M059J (cell line): Measurements from ENCODE around the gene RIPPLY3. TPM values are rescaled to one million over a fixed set of nuclear protein-coding genes. Genes with fewer than 3 reads are reported as not detected.
A peak's percentile ranks its signal among the peaks of the same experiment; 100 is the strongest.
"Not testable (repeated sequence)": the region's sequence is repeated elsewhere in the genome, so short reads cannot be mapped to it uniquely, and the experiment has no call there.

ENCODE experiments used
- DNase-seq: peaks from one replicate; pipeline ENCODE4 v3.0.0-alpha.2; 2012; ENCODE audit warnings: low read depth
- total RNA-seq: library from RNA; depleted of rRNA; stranded (reverse); fragments of >200 nt; shearing (Covaris generic); gene quantifications from 2 replicates; pipeline ENCODE4 v1.2.3, GENCODE V29; 2014

RIPPLY3 gene
- total RNA-seq, 1 experiment from 2014 or later = 0.64 TPM

GRCh38 chr21:37008724-37009123, 2.2 kb downstream of the RIPPLY3 start:
- DNase-seq = no peak

DNA sequence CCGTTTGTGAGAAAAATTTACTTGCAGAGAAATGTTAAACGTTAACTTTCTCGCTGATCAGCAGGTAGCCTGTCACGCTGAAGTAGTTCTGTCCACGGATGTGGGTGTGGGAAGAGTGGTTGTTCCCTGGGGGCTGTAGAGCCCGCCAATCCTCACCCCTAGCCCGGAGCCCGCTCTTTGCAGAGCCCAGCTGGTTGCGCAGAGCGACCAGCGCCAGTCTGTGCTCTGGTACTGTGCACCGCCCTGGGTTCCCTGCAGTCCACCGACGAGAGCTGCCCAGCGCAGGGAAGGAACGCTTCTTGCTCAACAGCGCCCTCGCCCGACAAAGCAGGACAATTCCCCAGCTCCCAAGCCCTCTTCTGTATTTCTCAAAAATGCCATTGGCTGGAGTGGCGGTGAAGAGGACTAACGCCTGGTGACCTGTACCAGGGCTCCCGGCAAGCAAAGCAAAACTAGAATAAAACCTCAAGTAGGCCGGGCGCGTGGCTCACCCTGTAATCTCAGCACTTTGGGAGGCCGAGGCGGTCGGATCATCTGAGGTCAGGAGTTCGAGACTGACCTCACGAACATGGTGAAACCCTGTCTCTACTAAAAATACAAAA, 3.3 kb downstream of the RIPPLY3 start:
- DNase-seq = peak; percentile 91

DNA sequence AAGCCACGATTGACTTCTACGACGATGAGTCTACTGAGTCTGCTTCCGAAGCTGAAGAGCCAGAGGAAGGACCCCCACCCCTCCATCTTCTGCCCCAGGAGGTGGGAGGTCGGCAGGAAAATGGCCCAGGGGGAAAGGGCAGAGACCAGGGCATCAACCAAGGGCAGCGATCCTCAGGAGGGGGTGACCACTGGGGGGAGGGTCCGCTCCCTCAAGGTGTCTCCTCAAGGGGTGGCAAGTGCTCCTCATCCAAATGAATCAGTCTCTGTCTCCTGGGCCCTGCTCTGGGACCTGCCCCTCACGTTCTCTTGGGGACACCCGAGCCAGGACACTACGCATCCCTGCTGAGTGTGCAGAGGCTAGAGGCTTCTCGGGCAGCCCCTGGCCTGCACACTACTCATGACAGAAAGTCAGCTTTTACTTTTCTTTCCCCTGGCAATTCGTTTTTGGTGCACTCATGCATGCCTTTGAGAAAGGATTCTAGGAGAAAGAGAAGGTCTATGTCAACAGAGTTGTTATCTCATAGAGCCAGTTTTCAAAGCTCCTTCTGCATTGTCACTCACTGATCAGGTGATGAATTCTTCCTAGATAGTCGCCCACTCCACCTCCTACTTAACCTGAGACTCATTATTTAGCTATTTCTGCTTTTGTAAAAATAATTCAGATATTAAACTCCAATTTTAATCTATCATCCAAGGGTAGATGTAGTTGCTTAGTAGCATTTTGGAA, 11.6 kb downstream of the RIPPLY3 start:
- DNase-seq = no peak

DNA sequence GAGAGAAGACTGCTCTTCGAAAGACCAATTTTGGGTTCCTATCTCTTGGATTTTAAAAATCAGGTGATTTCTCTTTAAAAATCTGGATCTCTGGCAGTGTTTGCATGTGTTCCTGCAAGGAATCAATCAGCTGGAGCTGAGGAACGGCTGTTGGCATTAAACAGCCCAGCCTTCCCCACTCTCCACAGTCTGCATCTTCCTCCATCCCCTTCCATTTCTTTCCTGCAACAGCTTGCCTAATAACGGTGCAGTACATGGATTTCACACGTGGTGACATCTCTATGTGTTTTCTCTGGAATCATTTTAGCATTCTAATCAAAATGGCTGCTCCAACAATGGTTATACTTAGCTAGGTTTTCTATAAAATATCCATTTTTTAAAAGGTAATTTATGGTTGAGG, 20.0 kb downstream of the RIPPLY3 start:
- no peak for DNase-seq

DNA sequence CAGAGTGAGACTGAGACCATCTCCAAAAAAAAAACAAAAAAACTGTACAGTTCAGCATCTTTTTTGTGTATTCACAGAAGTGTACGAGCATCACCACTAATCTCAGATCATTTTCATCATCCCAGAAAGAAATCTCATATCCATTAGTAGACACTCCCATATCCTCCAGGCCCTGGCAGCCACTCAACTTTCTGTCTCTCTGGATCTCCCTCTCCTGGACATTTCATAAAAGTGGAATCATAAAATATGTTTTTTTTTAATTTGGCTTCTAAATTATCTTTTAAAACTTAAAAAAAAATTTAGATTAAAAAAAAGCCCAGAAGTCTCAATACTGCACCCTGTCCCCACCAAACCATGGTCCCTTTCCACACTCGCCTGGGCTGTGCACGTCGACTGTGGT, 22.1 kb downstream of the RIPPLY3 start:
- peak; percentile 28 for DNase-seq

GRCh38 chr21:37030864-37031263, 24.4 kb downstream of the RIPPLY3 start:
- DNase-seq = no peak

DNA sequence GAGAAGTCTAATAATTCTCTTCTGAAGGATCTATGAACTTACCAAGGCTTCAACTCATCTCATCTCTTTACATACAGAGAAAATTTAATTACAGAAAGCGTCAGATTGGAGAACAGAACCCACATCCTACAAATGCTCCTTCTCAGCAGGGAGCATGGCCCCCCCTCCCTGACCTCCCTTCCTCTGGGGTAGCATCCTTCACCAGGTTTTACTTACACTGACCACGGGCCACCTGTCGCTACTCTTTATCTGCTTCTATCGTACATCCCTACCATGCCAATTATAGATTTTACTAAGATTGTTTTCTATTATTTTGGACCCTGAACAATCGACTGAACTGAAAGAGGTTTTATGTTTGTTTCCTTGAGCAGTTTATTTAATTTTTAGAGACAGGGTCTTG, 25.8 kb downstream of the RIPPLY3 start:
- DNase-seq = no peak

- DNase-seq = peak; percentile 83
These were observed 26.5 kb downstream of the RIPPLY3 start for GRCh38 chr21:37032877-37033471.

DNA sequence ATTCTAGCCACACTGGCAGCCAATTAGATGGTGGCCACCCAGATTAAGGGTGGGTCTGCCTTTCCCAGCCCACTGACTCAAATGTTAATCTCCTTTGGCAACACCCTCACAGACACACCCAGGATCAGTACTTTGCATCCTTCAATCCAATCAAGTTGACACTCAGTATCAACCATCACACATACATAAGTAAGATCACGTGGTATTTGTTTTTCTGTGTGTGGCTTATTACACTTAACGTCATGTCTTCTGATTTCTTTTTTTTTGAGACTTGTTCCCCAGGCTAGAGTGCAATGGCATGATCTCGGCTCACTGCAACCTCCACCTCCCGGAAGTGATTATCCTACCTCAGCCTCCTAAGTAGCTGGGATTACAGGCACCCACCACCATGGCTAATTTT, 27.9 kb downstream of the RIPPLY3 start:
- not testable (repeated sequence) for DNase-seq

DNA sequence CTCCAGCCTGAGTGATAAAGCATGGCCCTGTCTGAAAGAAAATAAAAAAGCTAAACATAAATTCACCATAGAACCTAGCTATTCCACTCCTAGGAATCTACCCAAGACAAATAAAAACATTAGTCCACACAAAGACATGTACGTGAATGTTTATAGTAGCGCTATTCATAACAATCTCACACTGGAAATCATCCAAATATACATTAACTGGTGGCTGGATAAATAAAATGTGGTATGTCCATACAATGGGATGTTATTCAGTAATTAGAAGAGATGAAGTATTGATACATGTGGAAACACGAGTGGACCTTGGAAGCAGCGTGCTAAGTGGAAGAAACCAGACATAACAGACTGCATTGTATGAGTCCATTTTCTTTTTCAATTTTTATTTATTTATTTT, 29.7 kb downstream of the RIPPLY3 start:
- no peak for DNase-seq

DNA sequence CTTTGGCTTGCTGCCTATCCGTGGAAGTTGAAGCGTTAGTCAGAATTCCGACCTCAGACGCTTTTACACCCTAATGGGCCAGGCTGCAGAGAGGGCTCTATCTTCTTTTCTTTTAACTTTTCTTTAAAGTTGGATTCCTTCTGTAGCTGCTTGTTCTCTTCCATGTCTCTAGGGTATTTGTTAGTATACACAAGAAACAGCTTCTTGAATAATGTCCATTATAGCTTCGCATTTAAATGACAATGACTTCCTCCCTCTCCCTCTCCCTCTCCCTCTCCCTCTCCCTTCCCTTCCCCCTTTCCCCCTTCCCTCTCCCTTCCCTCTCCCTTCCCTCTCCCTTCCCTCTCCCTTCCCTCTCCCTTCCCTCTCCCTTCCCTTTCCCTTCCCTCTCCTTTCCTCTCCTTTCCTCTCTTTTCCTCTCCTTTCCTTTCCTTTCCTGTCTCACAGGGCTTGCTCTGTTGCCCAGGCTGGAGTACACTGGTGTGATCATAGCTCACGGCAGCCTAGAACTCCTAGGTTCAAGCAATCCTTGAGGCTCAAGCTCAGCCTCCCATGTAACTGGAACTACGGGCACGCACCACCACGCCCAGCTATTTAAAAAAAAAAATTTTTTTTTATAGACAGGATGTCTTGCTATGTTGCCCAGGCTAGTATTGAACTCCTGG, 33.0 kb downstream of the RIPPLY3 start:
- DNase-seq = peak; percentile 16

DNA sequence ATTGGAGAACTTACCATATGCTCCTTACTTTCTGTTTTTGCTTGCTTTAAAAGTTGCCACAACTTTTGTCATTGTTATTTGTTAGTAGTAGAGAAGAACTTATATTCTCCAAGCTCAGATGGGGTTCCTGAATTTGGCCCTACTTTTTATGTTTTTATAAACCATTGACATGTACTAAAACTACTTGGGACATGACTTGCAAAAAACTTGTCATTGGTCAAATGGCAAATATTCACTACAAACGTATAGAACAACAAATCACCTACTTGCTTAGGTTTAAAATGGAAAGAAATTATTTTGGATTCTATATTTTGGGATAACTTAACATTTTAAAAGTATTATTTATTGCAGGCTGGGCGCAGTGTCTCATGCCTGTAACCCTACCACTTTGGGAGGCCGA, 33.7 kb downstream of the RIPPLY3 start:
- DNase-seq = no peak

- no peak for DNase-seq
These were observed 35.3 kb downstream of the RIPPLY3 start for GRCh38 chr21:37041706-37042271.

GRCh38 chr21:37043818-37044217, 37.3 kb downstream of the RIPPLY3 start:
- DNase-seq = no peak

DNA sequence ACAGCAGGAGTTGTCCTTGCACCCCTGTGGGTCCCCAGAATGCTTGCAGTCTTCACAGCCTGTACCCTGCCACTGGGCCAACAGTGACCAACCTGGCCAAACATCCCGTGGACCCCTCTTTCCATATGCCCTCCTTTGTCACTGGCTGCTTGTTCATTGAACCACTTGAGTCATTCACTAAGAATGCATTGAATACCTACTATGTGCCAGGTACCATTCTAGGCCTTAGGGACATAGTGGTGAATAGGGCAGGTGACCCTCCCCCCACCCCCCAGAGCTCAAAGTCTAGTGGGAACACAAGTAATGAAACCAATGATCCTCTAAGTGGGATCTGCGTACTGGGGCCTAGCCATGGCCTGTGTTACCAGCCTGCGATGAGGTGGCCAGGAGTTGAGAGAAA, 38.1 kb downstream of the RIPPLY3 start:
- DNase-seq = no peak

GRCh38 chr21:37045149-37045548, 38.6 kb downstream of the RIPPLY3 start:
- no peak for DNase-seq

DNA sequence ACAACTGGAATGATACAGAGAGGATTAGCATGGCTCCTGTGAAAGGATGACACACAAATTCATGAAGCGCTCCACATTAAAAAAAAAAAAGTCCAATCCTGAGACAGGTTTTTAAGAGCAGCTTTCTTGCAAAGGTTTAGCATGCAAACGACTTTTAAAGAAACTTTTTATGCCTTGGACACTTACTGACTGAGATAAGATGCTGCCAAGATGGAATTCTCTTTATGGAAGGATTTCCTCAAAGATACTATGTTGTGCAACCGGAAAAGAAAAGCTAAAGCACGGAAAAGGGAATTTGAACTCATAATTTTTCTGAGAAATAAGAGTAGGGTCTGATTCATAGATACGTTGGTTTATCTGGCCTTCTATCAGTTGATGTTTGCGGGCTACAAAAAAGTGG, 39.1 kb downstream of the RIPPLY3 start:
- no peak for DNase-seq

- DNase-seq = peak; percentile 42
These were observed 40.6 kb downstream of the RIPPLY3 start for GRCh38 chr21:37047079-37047478.

DNA sequence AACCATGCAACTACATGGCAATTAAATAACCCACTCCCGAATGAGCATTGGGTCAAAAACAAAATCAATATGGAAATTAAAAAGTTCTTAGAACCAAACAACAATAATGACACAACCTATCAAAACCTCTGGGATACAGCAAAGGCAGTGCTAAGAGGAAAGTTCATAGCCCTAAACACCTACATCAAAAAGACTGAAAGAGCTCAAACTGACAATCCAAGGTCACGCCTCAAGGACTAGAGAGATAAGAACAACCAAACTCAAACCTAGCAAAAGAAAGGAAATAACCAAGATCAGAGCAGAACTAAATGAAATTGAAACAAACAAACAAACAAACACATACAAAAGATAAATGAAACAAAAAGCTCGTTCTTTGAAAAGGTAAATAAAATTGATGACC, 43.2 kb downstream of the RIPPLY3 start:
- DNase-seq = not testable (repeated sequence)

DNA sequence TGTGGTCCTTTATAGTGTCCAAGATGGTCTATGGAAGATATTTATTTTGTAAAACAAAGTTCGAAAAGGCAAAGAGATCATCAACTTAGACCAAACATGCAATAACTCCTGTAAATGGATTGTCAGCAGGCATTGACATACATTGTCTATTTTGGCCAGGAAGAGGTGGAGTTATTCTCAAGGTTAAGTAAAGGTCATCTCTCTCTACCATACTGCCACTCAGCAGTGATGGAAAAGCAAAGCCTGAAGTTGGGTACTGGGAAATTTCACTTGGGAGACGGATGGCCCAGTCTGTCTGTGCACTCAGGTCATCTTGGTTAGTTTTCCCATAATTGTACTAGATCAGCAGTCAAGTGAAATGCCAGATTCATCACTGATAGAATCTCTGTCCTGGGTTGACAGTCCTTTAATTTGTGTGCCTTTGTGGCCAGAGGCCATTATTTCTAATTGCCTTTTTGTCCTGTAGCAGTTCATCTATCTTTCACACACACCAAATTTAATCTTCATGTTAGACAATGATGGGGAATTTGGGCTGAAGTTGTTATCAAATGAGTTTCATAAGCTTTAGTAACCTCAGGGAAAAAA, 48.9 kb downstream of the RIPPLY3 start:
- DNase-seq = no peak

GRCh38 chr21:37057614-37058013, 51.1 kb downstream of the RIPPLY3 start:
- DNase-seq = no peak

DNA sequence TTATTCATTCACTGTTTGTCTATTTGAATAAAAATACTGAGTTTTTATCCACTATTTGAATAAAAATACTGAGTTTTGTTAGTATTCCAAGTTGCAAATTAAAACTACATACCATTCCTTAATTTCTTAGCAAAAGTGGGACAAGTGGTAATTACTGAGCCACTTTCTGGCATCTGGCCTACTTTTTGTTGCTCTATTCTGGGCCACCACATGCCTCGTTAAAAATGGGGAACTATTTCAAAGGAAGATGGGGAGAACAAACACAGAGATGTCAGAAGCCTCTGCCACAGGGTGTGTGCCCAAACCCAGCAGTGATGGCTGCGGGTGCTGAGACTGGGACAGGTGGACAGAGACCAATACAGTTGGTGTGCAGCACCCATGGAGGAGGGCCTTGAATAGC, 51.8 kb downstream of the RIPPLY3 start:
- no peak for DNase-seq
